HTR-8/SVneo (cell line): ENCODE data around the gene NFYA.

Experiments
- DNase-seq: peaks from one replicate; pipeline ENCODE4 v3.0.0; 2011; ENCODE audit warnings: low spot score, mixed read lengths; ENCODE audit not compliant: insufficient read length
- FAIRE-seq: peaks from 2 replicates; lab custom pipeline; 2011; peaks lifted over from hg19 to GRCh38; lab: Jason Lieb, UNC

The NFYA gene

DNA sequence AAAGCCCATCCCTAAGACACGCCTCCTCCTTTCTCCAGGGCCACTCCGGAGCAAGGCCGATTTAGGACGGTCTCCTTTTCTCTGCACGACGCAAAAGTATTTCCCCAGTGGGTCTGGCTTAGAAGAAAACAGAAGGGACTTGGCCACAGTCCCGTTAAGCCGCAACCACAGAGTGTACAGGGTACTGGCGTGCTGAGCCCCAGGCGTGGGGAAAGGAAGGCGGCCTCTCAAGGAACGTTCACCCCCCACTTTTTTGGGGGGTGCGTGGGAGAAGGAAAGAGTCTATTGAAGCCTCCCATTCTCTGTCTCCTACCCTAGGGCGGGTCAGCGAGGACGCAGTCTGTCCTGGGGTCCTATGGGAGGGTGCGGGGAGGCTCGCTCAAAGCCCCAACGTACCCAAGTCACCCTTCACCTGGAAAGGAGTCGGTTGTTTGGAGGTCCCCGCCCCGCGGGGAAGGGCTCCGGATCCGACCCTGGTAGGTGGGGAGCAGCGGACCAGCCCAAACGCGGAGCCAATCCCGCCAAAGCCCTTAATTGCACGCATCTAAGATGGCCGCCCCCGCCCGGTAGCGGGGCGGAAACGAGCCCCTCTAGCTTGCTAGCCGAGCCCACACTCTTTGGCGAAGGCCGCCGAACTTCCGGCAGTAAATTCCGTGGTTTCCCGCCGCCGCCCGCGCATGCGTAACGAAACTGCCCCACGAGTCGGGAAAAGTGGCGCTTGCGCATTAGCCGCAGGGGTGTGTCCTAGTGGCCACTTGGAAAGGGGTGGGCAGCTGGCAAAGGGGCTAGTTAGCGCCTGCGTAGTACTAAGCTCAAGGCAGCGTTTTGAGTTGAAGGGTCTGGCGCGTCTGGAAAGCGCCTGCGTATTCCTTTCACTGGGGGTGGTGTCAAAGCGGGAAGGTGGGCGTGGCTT is 595 bp upstream of the NFYA start, which contains the start of gene OARD1:
OARD1 (minus strand) TSS at position 434 of the 913 bp plus-strand sequence. CDS start 722 bp downstream, outside the sequence.
- FAIRE-seq, result peak; percentile 80

DNA sequence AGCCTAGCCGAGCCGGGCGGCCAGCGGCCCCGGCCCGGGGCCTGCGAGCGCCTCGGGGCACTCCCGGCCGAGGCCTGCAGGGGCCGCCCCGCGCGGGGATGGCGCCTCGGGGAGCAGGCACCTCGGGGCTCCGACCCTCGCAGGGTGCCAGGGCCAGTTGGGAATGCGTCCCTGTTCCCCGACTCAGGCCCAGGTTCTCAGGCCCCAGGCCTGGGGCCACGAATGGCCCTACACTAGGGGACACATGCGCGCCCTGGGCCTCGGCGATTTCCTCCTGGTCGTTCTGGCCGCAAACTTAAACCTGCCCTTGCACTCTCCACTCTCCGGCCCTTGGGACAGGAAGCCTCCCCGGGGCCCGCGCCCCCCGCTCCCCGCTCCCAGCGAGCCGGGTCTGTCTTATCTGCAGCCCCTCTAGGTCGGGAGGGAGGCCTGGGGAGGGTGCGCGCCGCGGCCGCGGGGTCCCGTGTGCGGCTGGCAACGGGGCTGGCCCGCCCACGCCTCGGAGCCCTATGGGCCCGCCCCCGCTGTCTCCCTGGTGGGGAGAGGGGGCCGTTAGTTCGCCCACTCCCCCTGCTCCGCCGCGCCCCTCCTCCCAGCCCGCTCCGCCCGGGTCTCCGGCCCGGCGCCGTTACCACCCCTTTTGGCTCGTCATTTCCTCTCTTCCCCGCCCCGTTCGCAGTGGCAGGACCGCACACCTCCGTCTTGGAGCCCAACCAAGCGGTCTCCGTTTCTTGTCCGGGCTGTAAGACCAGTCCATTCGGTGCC is 611 bp downstream of the NFYA start:
- DNase-seq (peak; percentile 60), FAIRE-seq (peak; percentile 90)

More for the DNA sequence above, 595 bp upstream of the NFYA start, which contains the start of gene OARD1:
- DNase-seq, result peak; percentile 95

DNA sequence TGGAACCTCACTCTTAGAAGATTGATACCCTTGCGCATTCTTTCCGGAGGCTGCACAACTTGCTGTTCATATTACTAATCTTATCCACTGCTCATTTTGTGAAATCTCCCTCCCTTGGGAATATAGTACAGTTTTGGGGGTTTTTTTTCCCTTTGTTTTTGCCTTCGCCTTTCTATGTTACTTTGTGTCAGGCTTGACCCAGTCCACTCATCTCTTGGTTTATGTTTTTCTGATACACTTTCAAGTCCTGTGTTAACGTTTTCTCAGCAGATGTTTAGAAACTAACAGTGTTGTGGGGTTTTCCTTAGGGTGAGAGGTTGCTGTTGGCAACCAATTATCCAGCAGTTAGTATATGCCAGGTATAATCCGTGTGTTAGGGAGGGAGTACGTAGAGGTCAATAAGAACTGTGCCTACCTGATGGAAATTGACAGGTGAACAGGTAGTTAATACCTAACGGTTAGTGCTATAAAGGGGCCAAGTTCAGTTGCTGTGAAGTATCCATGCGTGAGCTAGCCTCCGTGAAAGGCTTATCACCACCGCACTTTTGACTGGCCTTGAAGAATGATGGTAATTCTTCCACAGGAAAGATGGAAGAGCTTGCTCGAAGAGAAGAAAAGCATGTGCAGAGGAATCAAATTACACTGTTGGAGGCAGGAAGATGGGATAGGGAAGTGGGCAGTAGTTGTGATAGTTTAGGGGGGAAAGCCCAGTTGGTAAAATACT is 1.4 kb downstream of the NFYA start:
- peak; percentile 77 for FAIRE-seq
- DNase-seq, result no peak

DNA sequence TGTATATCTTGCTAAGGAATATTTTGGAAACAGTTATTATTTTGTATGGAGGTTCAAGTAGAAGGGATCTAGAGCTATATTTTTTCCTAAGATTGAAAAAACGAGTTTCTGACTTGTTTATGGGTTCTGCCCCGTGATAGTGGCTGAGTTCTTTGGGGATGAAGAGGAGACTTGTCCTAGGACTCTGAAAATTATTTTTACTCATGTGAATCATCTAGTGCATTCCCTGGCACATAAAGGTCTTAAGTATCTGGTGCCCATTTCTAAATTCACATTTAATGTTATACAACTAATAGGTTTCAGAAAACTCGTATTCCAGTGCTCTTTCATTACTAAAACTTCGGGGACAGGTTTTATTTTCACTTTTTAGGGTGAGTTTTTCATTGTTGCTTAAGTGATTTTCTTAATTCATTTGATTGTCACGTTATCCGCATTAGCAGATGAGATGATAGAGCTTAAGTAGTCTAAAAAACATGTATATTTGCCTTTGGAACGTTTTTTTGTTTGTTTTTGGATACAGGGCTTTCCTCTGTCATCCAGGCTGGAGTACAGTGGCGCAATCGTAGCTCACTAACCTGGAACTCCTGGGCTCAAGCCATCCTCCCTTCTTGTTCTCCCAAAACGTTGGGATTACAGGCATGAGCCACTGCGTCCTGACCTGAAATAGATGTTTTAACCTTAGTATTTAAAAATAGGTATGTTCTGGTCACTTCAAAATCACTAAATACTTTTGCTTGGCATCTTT is 2.1 kb downstream of the NFYA start:
- FAIRE-seq, result no peak
- DNase-seq, result no peak

DNA sequence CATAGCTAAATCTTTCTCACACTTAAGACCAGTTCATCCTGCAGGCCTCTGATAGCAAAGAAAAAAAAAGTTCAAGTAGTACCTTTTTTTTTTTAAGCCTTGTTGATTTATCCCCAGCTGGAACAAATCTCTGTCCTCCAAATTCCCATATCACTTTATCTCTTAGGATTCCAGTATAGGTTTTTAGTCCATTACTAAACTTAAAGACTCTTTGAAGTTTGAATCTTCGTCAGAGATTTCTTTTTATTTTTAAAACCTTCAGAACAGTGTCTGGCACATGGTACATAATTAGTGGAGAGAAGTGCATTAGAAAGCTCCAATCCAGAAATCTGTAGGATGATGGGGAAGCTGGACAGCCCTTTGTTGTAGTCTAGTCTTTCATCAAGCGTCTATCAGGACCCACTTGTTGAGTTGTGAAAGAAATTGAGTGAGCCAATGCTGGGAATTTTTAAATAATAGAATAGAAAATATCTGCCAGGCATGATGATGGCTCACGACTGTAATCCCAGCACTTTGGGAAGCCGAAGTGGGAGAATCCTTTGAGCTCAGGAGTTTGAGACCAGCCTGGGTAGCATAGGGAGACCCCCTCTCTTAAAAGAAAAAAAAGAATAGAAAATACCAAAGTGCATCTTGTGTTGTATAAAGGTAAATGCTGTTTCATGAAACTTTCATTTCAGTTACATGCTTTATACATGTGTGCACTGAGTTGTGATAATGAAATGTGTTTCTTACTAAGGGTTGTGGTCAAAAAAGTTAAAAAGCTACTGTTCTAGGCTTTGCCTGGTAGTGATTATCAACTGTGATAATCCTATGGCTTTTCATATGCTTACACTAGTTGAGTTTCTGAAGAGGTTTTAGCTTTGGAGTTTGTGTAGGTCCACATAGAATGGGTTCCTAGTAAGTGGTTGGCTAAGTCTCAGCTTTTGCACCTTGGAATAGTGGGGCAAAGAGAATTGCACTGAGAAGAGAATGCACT is 3.2 kb downstream of the NFYA start:
- DNase-seq, result no peak
- no peak for FAIRE-seq

DNA sequence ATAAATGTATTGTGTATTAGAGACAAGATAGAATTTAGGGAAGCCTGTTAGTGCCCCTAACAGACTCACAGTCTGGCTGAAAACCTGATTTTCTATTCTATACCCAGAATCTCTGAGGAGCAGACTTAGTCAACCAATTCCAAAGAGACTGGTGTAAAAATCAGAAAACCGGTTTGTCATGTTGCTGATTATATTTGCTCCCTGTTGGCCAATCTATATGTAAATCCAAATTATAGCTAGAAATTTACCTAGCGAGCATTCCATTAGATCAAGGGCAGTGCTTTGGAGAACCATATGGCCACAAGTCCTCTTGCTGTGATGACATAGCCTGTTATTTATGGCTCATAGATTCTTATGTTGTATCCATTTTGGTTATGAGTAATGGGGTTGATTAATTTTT is 4.8 kb downstream of the NFYA start:
- DNase-seq, result no peak

DNA sequence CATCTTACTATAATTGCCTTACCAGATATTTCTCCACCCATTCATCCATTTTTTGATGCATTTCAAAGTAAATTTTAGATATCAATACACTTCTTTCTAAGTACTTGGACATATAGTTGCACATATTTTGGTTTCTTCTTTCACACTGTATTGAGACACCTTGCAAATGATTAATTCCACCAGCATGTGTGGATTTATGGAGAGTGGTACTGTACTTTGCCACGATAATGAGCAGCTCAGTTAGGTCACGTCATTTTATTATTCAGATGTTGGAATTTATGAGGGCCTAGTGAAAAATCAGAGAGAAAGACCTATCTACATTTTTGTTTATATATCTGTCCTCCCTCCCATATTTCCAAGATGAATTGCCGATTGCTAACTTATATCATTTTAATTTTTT is 5.3 kb downstream of the NFYA start:
- FAIRE-seq (no peak), DNase-seq (no peak)

More for the DNA sequence above, 4.8 kb downstream of the NFYA start:
- no peak for FAIRE-seq

DNA sequence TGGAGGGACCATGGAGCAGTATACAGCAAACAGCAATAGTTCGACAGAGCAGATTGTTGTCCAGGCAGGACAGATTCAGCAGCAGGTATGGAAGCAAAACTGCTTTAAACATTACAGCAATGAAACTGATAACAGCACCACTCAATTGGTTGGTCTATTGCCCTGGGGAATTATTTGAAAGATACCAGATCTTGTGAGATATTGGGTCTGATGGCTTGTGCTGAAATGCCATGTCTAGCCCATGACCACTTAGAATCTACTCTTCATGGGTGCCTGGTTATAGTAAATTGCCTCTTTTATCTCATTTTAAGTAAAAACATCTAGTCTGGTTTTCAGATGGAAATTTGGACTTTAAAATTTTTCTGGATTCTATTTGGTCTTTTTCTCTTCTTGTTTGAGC is 6.3 kb downstream of the NFYA start:
- DNase-seq, result no peak
- FAIRE-seq, result no peak

DNA sequence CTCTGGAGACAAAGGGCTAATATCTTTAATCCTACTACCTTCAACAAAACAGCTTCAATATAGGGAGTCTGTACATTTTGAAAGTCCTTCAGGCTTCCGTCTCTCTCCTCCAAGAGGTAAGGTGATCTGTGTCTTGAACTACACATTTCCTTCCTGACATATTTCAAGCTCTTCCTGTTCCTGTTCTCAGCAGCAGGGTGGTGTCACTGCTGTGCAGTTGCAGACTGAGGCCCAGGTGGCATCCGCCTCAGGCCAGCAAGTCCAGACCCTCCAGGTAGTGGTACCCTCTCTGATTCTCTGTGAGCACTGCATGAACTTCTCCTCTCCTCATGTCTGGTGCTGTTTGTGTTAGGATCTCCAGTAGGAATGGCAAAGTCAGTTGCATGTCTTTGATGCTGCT is 7.8 kb downstream of the NFYA start:
- DNase-seq, result no peak
- no peak for FAIRE-seq

DNA sequence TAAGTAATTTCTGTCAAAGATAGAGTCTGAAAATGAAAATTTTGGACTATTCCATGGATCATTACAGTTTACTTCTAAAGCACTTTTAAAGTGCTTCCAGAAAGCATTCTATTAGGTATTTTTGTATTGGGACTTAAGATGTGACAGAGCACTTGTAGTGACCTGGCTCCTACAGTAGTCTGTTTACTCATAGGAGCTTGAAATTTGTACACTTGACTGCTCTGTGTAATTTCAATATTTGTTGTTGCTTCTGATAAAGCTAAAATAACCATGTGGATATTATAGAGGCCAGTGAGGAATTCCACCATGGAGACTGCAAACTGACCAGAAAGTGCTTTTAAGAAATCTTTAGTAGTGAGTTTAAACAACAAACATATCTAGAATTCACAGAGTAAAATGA is 10.3 kb downstream of the NFYA start:
- FAIRE-seq, result no peak

DNA sequence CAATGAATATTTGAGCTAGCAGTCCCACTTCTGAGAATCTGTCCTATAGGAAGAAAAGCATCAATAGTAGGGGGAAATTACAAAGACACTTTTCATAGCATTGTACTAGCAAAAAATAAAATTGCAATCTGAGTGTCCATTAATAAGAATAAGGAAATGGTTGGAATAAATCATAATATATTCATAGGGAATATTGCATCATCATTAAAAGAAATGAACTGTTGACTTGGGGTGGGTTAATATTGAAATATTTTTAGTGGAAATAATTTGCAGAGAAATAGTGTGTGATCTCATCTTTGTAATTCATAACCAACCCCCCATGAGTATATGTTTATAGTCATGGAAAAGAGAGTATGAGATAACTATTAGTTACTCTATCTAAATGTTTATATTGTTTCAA is 12.4 kb downstream of the NFYA start:
- FAIRE-seq, result no peak
- no peak for DNase-seq

More for the DNA sequence above, 10.3 kb downstream of the NFYA start:
- no peak for DNase-seq

DNA sequence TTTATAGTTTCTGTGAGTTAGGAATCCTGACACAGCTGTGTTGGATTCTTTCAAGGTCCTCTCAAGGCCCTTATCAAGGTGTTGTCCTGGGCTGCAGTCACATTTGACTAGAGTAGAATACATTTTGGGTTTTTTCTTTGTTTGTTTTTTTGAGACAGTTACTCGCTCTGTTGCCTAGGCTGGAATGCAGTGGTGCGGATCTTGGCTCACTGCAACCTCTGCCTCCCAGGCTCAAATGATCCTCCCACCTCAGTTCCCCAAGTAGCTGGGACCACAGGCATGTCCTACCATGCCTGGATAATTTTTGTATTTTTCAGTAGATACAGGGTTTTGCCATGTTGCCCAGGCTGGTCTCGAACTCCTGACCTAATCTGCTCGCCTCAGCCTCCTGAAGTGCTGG is 15.7 kb downstream of the NFYA start:
- DNase-seq, result no peak
- no peak for FAIRE-seq

DNA sequence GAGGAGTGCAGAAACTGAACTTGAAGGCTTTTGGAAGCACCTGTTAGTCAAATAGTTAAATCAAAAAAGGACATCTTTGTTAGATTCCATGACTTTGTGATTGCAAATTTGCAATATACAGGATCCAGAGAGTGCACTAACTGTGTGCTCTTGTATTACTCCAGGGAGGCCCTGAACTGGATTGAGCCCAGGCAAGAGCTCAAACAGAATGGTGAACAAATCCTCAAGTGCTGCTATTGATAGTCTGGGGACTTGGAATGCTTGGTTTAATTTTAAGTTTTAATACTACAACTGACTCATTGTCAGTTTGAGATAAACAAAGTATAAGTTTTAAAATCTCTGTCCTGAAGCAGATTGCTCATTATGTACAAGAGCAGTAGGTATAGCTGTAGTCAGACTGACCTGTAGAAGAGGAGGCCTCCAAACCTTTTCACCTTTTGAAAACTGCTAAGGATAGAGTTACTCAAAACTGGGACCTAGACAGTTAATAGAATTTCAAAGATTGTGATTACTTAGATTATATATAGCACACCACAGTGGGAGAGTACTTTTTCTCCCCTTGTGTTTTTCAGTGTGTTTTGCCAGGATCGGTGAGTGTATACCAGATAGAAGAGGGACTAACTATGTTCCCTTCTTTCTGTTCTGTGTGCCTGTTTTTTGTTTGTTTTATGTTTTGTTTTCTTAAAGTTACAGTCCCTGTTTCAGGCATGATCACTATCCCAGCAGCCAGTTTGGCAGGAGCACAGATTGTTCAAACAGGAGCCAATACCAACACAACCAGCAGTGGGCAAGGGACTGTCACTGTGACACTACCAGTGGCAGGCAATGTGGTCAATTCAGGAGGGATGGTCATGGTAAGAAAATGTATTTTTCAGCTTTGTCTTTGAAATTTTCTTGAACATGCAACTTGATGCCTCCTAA is 18.3 kb downstream of the NFYA start:
- FAIRE-seq, result peak; percentile 40
- no peak for DNase-seq

DNA sequence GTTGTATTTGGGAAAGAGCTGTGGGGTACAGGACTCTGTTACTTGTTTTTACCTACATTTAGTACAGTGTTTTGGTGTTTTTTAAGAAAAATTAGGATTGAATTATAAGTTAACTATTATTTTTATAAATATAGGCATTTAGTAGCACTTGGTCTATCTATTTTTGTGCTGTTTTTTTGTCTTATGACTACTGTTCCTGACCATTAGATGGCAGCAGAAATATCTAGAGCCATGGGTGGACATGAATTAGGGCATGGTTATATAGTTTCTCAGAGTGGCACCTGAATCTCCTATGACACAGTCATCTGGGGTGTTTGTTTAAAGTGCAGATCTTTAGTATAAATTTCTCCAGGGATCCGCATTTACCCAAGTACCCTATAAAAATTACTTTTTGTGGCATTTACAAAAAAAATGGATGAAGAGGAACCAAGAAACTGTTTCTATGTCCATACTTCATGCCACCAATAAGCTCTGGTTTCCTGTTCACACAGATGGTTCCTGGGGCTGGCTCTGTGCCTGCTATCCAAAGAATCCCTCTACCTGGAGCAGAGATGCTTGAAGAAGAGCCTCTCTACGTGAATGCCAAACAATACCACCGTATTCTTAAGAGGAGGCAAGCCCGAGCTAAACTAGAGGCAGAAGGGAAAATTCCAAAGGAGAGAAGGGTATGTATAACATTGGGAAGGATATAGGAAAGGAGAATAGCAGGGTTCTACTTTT is 19.8 kb downstream of the NFYA start:
- DNase-seq, result peak; percentile 17

DNA sequence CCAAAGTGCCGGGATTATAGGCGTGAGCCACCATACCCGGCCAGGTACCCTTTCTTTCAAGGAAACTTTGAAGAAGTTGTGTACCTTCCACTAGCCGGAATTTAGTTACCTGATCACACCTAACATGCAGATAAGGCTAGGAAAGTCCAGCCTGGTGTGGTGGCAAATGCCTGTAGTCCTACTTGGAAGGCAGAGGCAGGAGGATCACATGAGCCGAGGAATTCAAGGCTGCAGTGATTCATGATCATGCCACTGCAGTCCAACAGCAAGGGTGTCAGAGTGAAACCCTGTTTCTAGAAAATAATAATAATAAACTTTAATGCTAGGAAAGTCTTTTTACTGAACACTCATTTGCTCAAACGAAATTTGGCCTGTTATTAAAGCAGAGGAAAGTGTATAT is 21.0 kb downstream of the NFYA start:
- FAIRE-seq, result no peak
- DNase-seq, result no peak

More for the DNA sequence above, 19.8 kb downstream of the NFYA start:
- FAIRE-seq, result no peak

DNA sequence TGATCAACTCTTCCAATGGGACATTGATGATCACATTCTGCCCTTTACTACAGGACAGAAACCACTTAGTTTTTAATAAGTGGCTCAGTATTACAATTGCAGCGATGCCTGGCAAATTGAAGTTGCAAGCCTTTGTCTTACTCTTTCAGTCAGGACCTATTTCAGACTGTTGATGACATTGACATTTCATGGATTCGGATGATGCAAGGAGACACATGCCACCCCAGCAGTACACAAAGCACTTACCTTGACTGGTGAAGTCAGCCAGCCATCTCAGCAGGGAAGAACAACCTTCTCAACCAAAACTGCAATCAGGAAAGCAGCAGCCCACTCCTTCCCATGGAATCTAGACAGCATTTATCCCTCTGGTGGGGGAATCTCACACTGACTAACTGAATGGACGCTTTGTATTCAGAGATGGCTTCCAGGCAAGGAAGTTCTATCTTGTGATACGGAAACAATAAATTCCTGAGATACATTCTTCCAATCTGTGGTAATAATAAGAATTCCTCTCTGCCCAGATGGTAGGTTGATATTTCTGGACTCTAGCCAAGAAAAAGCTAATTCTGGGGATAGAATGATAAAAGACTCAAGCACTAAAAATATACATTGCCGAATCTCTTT is 24.8 kb downstream of the NFYA start:
- FAIRE-seq (no peak), DNase-seq (peak; percentile 31)
